Transverse colon (tissue), 4 donors: ENCODE data around the gene TOB1.

Experiments
- EP300 ChIP-seq: sonication (generic); formaldehyde crosslinking; IDR thresholded peaks from one replicate; pipeline ENCODE4 v1.6.1; 2017; ENCODE audit warnings: antibody characterized with exemption, low read depth
- POLR2AphosphoS5 ChIP-seq, 3 donors: sonication (generic); formaldehyde crosslinking; IDR thresholded peaks; one replicate each; pipeline ENCODE4 v1.6.1; 2016; ENCODE audit warnings: antibody characterized with exemption in 3 of 3
- TF ChIP-seq, protein P1 (sequence below), 5 experiments: fragments of 200-600 bp in 3 of 5; fragments of 450-650 bp in 2 of 5; sonication (generic) in 3 of 5; IDR thresholded peaks; 1 replicate in 2 of 5; 2 replicates in 3 of 5; pipeline ENCODE4 v1.5.1; 2016 to 2017; ENCODE audit warnings: antibody characterized with exemption in 5 of 5, inconsistent platforms in 3 of 5, mild to moderate bottlenecking in 2 of 5, moderate library complexity in 1 of 5

DNA sequence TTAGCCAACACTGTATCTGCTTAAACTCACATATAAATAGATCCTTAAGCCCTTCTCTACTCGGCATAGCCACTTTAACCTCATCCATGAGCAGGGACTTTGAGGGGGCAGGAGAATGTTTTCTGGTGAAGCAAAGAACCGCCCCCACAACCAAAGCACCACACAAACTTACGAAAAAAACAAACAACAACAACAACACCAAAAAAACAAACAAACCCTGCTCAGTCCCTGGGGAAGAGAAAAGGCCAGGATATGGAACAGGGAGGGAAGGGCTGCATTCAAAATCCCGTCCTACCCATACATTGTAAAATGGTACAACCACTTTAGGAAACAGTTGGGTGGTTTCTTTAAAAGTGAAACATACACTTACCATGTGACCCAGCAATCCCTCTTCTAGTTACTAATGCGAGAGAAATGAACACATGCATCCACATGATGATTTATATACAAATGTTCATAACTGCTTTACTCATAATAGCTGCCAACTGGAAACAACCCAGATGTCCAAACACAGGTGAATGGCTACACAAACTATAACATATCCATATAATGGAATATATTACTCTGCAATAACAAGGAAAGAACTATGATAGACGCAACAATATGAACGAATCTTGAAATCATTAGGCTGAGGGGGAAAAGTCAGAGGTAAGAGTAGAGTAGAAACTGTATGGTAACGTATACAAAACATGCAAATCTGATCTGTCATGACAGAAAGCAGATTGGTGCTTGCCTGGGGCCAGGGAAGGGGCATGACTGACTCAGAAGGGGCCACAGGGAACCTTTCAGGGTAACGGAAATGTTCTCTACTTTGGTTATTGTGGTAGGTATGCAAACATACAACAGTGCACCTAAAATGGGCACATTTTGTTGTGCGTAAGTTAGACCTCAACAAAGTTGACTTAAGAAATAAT, 37.7 kb upstream of the TOB1 start:
- TF ChIP-seq, protein P1, sequence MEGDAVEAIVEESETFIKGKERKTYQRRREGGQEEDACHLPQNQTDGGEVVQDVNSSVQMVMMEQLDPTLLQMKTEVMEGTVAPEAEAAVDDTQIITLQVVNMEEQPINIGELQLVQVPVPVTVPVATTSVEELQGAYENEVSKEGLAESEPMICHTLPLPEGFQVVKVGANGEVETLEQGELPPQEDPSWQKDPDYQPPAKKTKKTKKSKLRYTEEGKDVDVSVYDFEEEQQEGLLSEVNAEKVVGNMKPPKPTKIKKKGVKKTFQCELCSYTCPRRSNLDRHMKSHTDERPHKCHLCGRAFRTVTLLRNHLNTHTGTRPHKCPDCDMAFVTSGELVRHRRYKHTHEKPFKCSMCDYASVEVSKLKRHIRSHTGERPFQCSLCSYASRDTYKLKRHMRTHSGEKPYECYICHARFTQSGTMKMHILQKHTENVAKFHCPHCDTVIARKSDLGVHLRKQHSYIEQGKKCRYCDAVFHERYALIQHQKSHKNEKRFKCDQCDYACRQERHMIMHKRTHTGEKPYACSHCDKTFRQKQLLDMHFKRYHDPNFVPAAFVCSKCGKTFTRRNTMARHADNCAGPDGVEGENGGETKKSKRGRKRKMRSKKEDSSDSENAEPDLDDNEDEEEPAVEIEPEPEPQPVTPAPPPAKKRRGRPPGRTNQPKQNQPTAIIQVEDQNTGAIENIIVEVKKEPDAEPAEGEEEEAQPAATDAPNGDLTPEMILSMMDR (IDR thresholded peaks at IDR 0.05) = no peak
- no peak for TF ChIP-seq EP300
- no peak for TF ChIP-seq POLR2AphosphoS5 (IDR thresholded peaks at IDR 0.05)
